AG09309 (cell line): ENCODE results near the gene EIF4H.

ENCODE experiments used
- DNase-seq: peaks from one replicate; pipeline ENCODE4 v3.0.0-alpha.2; 2010; ENCODE audit warnings: low read depth
- H3K4me3 ChIP-seq: 2 replicates; pipeline ENCODE4 v1.5.1; 2011; ENCODE audit warnings: mild to moderate bottlenecking, low read depth, low read length, moderate library complexity; ENCODE audit not compliant: control insufficient read depth
- TF ChIP-seq, protein P1 (sequence below): IDR thresholded peaks from 2 replicates; pipeline ENCODE4 v1.5.1; 2011; ENCODE audit warnings: mild to moderate bottlenecking, low read depth, low read length, inconsistent platforms; ENCODE audit not compliant: insufficient read depth, control insufficient read depth; ENCODE audit errors: missing control alignments

Gene EIF4H

DNA sequence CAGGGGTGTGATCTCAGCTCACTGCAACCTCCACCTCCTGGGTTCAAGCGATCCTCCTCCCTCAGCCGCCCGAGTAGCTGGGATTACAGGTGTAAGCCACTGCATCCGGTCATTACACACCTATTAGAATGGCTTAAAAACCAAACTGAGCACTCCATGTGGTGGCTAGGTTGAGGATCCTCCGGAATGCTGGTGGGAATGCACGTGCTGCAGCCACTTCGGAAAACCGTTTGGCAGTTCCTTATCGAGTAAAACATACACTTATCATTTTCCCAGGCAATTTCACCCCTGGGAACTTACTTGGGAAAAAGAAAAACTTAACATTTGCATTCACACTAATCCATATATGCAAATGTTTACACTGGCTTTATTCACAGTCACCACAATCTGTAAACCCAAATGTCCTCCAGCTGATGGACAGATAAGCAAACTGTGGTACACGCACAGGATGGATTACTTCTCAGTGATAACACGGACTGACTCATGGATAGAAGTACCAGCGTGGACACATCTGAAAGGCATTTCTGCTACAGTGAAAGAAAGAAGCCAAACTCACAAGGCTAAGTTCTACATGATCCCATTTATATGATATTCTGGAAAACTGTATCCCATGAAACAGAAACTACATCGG lies 59.6 kb downstream of the EIF4H start:
- DNase-seq, result no peak
- no peak overlapping the region for H3K4me3 ChIP-seq
- TF ChIP-seq, protein P1, sequence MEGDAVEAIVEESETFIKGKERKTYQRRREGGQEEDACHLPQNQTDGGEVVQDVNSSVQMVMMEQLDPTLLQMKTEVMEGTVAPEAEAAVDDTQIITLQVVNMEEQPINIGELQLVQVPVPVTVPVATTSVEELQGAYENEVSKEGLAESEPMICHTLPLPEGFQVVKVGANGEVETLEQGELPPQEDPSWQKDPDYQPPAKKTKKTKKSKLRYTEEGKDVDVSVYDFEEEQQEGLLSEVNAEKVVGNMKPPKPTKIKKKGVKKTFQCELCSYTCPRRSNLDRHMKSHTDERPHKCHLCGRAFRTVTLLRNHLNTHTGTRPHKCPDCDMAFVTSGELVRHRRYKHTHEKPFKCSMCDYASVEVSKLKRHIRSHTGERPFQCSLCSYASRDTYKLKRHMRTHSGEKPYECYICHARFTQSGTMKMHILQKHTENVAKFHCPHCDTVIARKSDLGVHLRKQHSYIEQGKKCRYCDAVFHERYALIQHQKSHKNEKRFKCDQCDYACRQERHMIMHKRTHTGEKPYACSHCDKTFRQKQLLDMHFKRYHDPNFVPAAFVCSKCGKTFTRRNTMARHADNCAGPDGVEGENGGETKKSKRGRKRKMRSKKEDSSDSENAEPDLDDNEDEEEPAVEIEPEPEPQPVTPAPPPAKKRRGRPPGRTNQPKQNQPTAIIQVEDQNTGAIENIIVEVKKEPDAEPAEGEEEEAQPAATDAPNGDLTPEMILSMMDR, result no peak

DNA sequence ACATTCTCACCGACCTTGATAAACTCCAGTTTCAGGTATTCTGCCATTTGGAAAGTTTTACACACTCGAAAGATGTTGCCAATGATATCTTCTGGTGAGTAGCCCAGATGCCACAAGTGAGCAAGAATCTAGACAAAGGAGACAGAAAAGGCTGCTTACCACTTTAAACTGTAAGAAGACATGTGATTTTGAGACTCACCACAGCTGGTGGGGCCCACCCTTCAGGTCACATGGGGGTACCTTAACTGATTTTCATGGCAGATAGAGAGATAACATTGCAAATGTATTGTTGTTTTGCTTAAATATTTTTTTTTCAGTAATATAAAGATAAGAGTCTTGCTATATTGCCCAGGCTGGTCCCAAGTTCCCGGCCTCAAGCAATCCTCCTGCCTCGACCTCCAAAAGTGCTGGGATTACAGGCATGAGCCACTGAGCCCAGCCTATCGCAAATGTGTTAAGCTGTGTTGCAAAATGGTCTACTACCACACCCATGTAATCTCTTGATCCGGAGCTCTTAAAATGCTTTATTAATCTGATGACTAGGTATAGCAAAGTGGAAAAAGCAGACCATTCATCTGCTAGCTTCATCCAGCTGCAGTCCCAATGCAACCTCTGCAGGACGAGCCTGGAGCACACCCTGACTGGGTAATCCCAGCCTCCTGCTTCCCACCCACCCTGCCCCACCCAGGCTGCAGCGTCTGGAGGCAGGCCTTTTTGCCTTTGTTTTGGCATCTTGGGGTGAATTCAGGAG lies 61.5 kb downstream of the EIF4H start:
- DNase-seq, result no peak
- TF ChIP-seq, protein P1, result no peak
- H3K4me3 ChIP-seq, result no peak overlapping the region

DNA sequence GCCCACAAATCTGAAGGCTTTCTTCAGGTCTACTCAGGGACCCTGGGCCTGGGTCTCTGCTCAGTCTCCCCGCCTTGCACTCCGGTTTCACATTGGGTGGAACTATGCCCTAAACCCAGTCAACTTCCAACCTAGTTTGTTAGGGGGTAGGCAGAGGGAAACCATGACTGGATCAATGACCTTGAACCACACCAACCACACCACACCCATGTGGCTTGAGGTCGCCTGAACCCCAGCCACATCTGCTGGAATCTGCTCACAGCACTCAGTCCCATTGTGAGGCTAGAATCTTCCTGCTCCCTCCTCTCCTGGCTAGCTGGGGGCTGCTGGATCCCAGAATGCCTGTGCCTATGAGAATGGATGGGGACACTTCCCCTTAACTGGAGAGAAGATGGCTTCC lies 62.1 kb downstream of the EIF4H start:
- TF ChIP-seq, protein P1, result no peak
- H3K4me3 ChIP-seq, result no peak overlapping the region
- no peak for DNase-seq

DNA sequence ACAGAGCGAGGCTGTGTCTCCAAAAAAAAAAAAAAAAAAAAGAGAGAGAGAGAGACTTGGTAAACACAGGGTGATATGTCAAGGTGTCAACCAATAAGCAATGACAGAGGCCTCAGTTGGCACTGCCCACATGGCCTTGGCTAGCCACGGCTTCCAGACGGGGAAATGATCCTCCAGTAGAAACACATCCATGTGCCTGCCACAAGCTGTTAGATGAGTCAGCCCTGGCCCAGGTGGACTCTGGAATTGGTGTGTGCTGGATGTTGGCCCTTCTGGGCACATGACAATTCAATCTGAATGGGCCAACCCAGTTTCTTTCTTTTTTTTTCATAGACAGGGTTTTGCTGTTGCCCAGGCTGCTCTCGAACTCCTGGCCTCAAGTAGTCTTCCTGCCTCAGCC lies 66.3 kb downstream of the EIF4H start:
- DNase-seq, result no peak
- TF ChIP-seq, protein P1, result no peak
- H3K4me3 ChIP-seq, result no peak overlapping the region

DNA sequence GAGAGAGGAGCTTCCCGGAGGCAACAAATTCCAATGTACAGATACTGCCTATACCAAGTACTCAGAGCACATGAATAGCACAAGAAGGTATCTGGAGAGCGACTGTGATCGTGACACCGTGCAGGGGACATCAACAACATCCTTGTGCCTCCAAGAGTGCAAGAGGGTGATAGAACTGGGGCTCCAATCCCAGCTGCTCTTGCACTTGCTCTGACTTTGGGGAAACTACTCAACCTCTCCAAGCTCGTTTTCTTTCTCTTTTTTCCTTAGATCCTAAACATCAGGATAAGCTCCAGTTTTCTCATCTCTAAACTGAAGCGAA lies 67.9 kb downstream of the EIF4H start:
- no peak for DNase-seq
- TF ChIP-seq, protein P1, result no peak
- H3K4me3 ChIP-seq, result no peak overlapping the region

DNA sequence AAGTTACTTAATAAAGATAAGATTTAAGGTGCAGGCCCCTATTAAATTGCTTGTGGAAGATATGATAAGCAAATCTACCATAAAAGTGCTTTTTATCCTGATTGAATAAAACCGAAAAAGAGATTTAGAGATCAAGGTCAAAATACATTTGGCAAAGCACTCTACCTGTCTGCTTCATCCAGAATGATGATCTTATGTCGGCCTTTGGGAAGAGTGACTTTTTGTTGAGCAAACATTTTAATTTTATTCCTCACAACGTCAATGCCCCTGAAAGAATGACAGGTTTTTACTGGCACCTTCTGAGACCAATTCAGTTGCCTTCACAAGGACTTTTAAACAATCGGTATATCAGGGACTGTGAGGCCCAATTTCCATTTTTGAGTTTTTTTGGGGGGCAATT lies 72.3 kb downstream of the EIF4H start:
- H3K4me3 ChIP-seq, result no peak overlapping the region
- TF ChIP-seq, protein P1, result no peak
- no peak for DNase-seq
